ENCODE data around the gene CNGA2.

Gene CNGA2

DNA sequence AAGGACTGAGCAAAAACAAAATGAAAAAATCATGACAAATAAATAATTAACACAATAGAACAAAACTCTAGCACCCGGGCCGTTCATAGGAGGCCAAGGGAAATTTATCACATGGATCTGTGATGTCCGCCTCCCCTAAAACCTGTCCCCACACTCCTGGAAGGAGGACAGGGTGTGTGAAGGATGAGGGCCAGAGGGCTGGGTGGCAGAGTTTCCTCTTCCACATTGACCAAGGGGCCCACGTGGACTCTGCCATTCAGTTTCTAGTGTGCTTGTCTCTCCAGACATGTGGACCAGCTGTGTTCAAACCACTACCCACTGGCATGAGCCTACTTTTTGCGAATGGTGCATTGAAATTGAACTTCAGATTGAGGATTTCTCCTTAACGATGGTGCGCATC lies 33.0 kb upstream of the CNGA2 start:
- no peak for DNase-seq (ENCODE audit: low read depth in 2 of 2)
- H3K4me3 ChIP-seq (replicated peaks in 1 of 2; ENCODE audit: low read depth in 2 of 2, low read length in 2 of 2), result no peak overlapping the region
- TF ChIP-seq, protein P1, sequence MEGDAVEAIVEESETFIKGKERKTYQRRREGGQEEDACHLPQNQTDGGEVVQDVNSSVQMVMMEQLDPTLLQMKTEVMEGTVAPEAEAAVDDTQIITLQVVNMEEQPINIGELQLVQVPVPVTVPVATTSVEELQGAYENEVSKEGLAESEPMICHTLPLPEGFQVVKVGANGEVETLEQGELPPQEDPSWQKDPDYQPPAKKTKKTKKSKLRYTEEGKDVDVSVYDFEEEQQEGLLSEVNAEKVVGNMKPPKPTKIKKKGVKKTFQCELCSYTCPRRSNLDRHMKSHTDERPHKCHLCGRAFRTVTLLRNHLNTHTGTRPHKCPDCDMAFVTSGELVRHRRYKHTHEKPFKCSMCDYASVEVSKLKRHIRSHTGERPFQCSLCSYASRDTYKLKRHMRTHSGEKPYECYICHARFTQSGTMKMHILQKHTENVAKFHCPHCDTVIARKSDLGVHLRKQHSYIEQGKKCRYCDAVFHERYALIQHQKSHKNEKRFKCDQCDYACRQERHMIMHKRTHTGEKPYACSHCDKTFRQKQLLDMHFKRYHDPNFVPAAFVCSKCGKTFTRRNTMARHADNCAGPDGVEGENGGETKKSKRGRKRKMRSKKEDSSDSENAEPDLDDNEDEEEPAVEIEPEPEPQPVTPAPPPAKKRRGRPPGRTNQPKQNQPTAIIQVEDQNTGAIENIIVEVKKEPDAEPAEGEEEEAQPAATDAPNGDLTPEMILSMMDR (IDR thresholded peaks at IDR 0.05; ENCODE audit: low read depth, low read length), result no peak

DNA sequence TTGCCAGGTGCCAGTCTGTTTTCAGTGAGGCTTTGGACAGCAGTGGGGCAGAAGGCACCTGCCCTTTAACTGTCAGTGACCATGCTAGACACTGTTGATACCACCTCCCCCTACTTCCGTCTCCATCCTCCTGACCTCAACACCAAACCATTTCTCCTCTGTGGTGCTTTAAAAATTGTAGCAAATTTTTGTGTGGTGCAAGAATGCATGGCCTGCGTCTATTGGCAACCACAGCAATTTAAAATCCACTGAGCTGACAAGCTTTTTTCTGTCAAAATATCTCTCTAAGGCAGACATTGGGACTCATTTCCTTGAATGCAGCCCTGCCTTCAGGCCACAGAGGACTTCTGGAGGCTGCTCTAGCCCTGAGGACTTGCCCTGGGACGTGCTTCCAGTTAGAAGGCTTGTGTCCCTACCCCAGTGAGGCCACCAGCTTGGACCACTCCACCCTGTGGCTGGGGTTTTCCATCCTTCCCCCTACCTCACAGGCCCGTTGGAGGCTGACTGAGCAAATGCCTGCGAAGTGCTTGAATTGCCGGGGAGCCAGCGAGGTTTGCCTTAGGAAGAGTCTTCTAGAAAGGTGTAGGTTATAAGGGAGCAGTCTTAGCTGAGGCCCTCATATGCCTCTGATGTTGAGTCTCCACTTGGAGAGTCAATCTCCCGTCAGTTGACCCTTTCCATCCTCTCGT lies 32.4 kb upstream of the CNGA2 start:
- TF ChIP-seq, protein P1 (IDR thresholded peaks at IDR 0.05; ENCODE audit: low read depth, low read length), result no peak
- DNase-seq (ENCODE audit: low read depth in 2 of 2), result no peak
- H3K4me3 ChIP-seq (replicated peaks in 1 of 2; ENCODE audit: low read depth in 2 of 2, low read length in 2 of 2), result no peak overlapping the region

GRCh38 chrX:151702741-151703340 lies 31.7 kb upstream of the CNGA2 start:
- TF ChIP-seq, protein P1 (IDR thresholded peaks at IDR 0.05; ENCODE audit: low read depth, low read length), result no peak
- no peak for DNase-seq (ENCODE audit: low read depth in 2 of 2)
- H3K4me3 ChIP-seq (replicated peaks in 1 of 2; ENCODE audit: low read depth in 2 of 2, low read length in 2 of 2), result no peak overlapping the region

DNA sequence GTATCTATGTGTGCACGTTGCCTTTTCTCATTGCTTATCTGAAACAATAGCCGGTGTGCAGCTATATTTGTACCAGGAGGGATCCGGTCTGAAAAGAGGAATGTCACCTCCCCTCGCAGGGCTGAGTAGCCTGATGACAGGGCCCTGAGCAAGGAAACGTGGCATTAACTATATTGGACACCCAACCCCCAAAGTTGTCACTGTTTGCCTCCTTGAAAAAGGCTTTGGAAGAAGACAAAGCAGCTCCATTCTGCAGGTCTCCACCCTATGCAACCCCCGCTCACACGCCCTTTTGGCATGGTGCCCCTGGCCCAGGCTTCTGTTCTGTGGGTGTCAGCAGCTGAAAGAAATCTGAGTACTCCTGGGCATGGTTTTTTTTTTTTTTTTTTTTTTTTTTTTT lies 31.1 kb upstream of the CNGA2 start:
- peak in 1 of 2 donors; percentile 20 for DNase-seq (ENCODE audit: low read depth in 2 of 2)
- TF ChIP-seq, protein P1 (IDR thresholded peaks at IDR 0.05; ENCODE audit: low read depth, low read length), result no peak
- H3K4me3 ChIP-seq (replicated peaks in 1 of 2; ENCODE audit: low read depth in 2 of 2, low read length in 2 of 2), result no peak overlapping the region

DNA sequence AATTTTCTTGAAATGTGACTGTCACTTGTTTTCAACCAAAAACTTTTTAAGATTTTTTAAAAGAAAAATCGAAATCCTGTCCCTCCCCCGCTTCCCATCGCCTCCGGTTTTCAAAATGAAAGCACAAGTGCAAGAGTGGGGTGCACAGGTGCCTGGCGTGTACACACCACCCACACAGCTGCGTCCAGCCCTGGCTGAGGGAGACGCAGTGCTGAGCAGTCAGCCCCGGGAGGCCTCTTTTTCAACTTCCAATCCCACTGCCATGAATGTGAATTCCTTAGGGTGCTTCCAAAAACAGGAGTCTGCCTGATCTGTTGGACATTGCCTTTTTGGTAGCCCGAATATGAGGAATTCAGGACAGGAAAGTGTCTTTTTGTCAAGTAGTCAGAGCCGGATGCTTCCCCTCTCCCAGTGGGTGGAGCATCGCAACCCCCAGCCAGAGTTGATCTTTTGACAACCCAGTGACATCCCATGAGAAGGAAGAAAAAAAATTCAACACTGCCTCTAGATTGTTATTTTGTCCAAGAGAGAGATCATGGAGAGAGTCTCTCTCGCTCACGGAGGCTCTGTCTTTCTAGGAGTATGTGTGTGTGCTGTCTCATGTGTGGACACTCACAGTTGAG lies 30.4 kb upstream of the CNGA2 start:
- TF ChIP-seq, protein P1 (IDR thresholded peaks at IDR 0.05; ENCODE audit: low read depth, low read length), result no peak
- H3K4me3 ChIP-seq (replicated peaks in 1 of 2; ENCODE audit: low read depth in 2 of 2, low read length in 2 of 2), result no peak overlapping the region
- DNase-seq (ENCODE audit: low read depth in 2 of 2), result no peak

DNA sequence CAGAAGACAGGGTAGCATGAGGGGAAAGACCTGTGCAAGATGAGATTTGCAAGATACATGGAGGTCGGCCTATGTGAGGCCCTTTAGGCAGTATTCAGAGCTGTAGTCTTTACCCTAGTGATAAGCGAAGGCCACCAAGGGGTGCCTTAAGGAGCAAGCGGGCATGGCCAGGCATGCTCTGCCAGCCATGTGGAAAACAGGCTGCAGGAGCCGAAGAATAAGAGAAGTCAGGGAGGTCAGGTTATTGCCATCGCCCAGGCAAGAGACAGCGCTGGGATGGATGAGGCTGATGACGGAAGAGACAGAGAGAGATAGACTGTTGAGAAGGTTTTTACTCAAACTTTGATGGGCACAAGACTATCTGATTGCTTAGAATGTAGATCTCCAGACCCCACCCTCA lies 25.7 kb upstream of the CNGA2 start:
- TF ChIP-seq, protein P1 (IDR thresholded peaks at IDR 0.05; ENCODE audit: low read depth, low read length), result no peak
- no peak for DNase-seq (ENCODE audit: low read depth in 2 of 2)
- H3K4me3 ChIP-seq (replicated peaks in 1 of 2; ENCODE audit: low read depth in 2 of 2, low read length in 2 of 2), result no peak overlapping the region
